ENCODE results near the gene NCR1. TPM values are rescaled to one million over a fixed set of nuclear protein-coding genes. Genes with fewer than 3 reads are reported as not detected.

Gene NCR1
- total RNA-seq, 1 experiment from 2014 or later: not detected

Small RNA genes lying within 50 kb of the gene (small RNA-seq; reads per million reads assigned to genes)
- not detected for gene AC011476.8
- gene RNU6-222P: not detected

Other genes starting within 250 kb of the NCR1 start
- gene LILRB4, start 243.2 kb upstream of the NCR1 start, total RNA-seq (2014; rRNA removed; shearing (Covaris generic)): not detected in 2 replicates
- gene KIR3DL3, start 181.7 kb upstream of the NCR1 start, total RNA-seq (2014; rRNA removed; shearing (Covaris generic)): not detected in 2 replicates
- not detected in 2 replicates for gene KIR2DL3, start 167.6 kb upstream of the NCR1 start, total RNA-seq (2014; rRNA removed; shearing (Covaris generic))
- gene KIR2DL1, start 136.4 kb upstream of the NCR1 start, total RNA-seq (2014; rRNA removed; shearing (Covaris generic)): not detected in 2 replicates
- gene KIR2DL4, start 102.5 kb upstream of the NCR1 start, total RNA-seq (2014; rRNA removed; shearing (Covaris generic)): not detected in 2 replicates
- gene KIR3DL1, start 89.7 kb upstream of the NCR1 start, total RNA-seq (2014; rRNA removed; shearing (Covaris generic)): not detected in 2 replicates
- gene KIR2DS4, start 73.5 kb upstream of the NCR1 start, total RNA-seq (2014; rRNA removed; shearing (Covaris generic)): not detected in 2 replicates
- not detected in 2 replicates for gene KIR3DL2, start 55.7 kb upstream of the NCR1 start, total RNA-seq (2014; rRNA removed; shearing (Covaris generic))
- gene FCAR, start 31.9 kb upstream of the NCR1 start, total RNA-seq (2014; rRNA removed; shearing (Covaris generic)): not detected in 2 replicates
- not detected in 2 replicates for gene NLRP7, start 41.4 kb downstream of the NCR1 start, total RNA-seq (2014; rRNA removed; shearing (Covaris generic))
- gene NLRP2, start 60.2 kb downstream of the NCR1 start, total RNA-seq (2014; rRNA removed; shearing (Covaris generic)): not detected in 2 replicates
- 0.05 TPM in 1 of 2 replicates, not detected in the other for gene GP6, start 132.1 kb downstream of the NCR1 start, total RNA-seq (2014; rRNA removed; shearing (Covaris generic))
- 107 and 119 TPM in 2 replicates for gene RDH13, start 157.0 kb downstream of the NCR1 start, total RNA-seq (2014; rRNA removed; shearing (Covaris generic))
- 543 and 612 TPM in 2 replicates for gene EPS8L1, start 169.7 kb downstream of the NCR1 start, total RNA-seq (2014; rRNA removed; shearing (Covaris generic))
- 227 and 261 TPM in 2 replicates for gene PPP1R12C, start 211.5 kb downstream of the NCR1 start, total RNA-seq (2014; rRNA removed; shearing (Covaris generic))
- gene TNNT1, start 243.1 kb downstream of the NCR1 start, total RNA-seq (2014; rRNA removed; shearing (Covaris generic)): 4.5 and 5.0 TPM in 2 replicates